Natural killer cell (primary cell): Measurements from ENCODE around the gene COL4A1. TPM values are rescaled to one million over a fixed set of nuclear protein-coding genes. Genes with fewer than 3 reads are reported as not detected.
A peak's percentile ranks its signal among the peaks of the same experiment; 100 is the strongest.

Experiments used
- ATAC-seq, 3 donors: fragments of 150-1000 bp in 2 of 3; fragments of 200-7000 bp in 1 of 3; cut with Tn5 transposase; 1 replicate in 1 of 3; 2 replicates in 2 of 3; pipeline ENCODE4 v1.10.0; 2021; ENCODE audit warnings: mild to moderate bottlenecking in 2 of 3, moderate library complexity in 2 of 3
- DNase-seq, 2 donors: peaks; one replicate each; pipeline versions ENCODE4 v3.0.0 to v3.0.0-alpha.2; 2013 to 2021; ENCODE audit warnings: mixed read lengths in 1 of 2
- H3K27ac ChIP-seq: one replicate; pipeline ENCODE4 v1.5.1; 2013; ENCODE audit warnings: mild to moderate bottlenecking, low read length
- H3K27me3 ChIP-seq: one replicate; pipeline ENCODE4 v1.6.1; 2013; ENCODE audit warnings: low read length; ENCODE audit not compliant: control insufficient read depth, insufficient read depth
- H3K36me3 ChIP-seq: one replicate; pipeline ENCODE4 v1.6.1; 2013; ENCODE audit warnings: low read length; ENCODE audit not compliant: control insufficient read depth, insufficient read depth
- H3K4me1 ChIP-seq: one replicate; pipeline ENCODE4 v1.6.1; 2013; ENCODE audit warnings: low read length; ENCODE audit not compliant: control insufficient read depth, insufficient read depth
- H3K4me3 ChIP-seq: one replicate; pipeline ENCODE4 v1.5.1; 2013; ENCODE audit warnings: low read length
- H3K9me3 ChIP-seq: one replicate; pipeline ENCODE4 v1.6.1; 2013; ENCODE audit warnings: low read length; ENCODE audit not compliant: control insufficient read depth, insufficient read depth
- H3K27ac Mint-ChIP-seq, 2 donors: one replicate each; pipeline ENCODE4 v1.8.0; 2022; ENCODE audit warnings: mild to moderate bottlenecking in 2 of 2, mixed read lengths in 2 of 2, moderate library complexity in 1 of 2
- H3K27me3 Mint-ChIP-seq, 2 donors: one replicate each; pipeline ENCODE4 v1.8.0; 2022; ENCODE audit warnings: low read depth in 2 of 2, mixed read lengths in 2 of 2
- H3K36me3 Mint-ChIP-seq: one replicate; pipeline ENCODE4 v1.8.0; 2022; ENCODE audit warnings: mixed read lengths
- H3K4me1 Mint-ChIP-seq, 2 donors: one replicate each; pipeline ENCODE4 v1.8.0; 2022; ENCODE audit warnings: mixed read lengths in 2 of 2
- H3K4me3 Mint-ChIP-seq: one replicate; pipeline ENCODE4 v1.8.0; 2022; ENCODE audit warnings: mild to moderate bottlenecking, moderate library complexity, mixed read lengths
- H3K9me3 Mint-ChIP-seq, 2 donors: one replicate each; pipeline ENCODE4 v1.8.0; 2022; ENCODE audit warnings: mixed read lengths in 2 of 2
- WGBS: methylation state at CpG from one replicate; pipeline ENCODE4 v1.1.7; 2013; ENCODE audit warnings: missing lambda C conversion rate; ENCODE audit not compliant: insufficient coverage; 5-methylcytosine and 5-hydroxymethylcytosine counted together
- intact Hi-C: fragments of 100-400 bp; cut with micrococcal nuclease; formaldehyde crosslinking; loops from one replicate; pipeline ENCODE4 v1.14.2; 2022
- total RNA-seq, 4 donors: library from RNA; stranded (reverse); fragments of 120-200 nt in 1 of 4; gene quantifications; one replicate each; pipeline versions ENCODE4 v1.2.3 to v1.2.4, GENCODE V29; 2013 to 2022
- TF ChIP-seq, protein P1 (sequence below): fragments of 200-600 bp; IDR thresholded peaks from one replicate; pipeline ENCODE4 v1.8.0; 2022; ENCODE audit warnings: antibody characterized with exemption

The COL4A1 gene
- total RNA-seq, 3 donors from 2014 or later (not counting 1 experiment from before 2014, with no cell fraction given), result not detected

DNA sequence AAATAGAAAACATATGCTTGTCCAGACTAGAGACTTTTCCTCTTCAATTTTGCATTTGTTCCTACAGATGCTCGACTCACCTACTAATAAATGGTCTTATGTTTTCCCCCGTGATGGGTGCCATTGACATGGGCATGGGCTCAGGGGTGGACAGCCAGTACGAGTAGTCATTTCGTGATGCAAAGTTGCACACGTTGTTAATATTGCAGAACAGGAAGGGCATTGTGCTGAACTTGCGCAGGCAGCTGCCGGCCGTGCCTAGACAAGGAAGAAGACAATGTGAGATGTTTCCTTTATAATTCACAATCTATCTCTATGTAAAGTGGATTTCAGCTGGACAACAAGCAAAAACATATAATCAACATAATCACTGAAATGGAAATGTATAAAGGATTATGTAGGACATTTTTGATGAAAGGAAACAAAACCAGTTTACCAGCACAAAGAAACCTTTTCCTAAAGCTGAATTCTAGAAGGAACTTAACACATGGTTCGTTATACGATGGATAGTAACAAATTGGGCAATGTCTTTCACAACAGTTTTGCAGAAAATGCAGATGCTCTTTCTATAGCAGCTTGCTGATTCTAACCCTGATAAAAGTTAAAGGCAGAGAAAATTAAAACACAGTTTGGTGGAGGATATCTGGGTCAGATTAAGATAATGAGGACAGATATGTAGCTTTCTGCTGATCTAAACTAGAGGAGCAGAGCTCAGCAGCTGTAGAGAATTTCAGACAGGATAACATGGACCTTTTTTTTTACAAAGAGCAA is 145.7 kb downstream of the COL4A1 start:
- Histone ChIP-seq H3K4me3 (no peak overlapping the region), H3K4me1 (no peaks in the 10 kb centered on the region), H3K27me3 (no peaks in the 10 kb centered on the region), H3K9me3 (no peaks in the 10 kb centered on the region), H3K27ac (peak overlapping the region; percentile 3), H3K36me3 (no peaks in the 10 kb centered on the region)
- TF ChIP-seq, protein P1, sequence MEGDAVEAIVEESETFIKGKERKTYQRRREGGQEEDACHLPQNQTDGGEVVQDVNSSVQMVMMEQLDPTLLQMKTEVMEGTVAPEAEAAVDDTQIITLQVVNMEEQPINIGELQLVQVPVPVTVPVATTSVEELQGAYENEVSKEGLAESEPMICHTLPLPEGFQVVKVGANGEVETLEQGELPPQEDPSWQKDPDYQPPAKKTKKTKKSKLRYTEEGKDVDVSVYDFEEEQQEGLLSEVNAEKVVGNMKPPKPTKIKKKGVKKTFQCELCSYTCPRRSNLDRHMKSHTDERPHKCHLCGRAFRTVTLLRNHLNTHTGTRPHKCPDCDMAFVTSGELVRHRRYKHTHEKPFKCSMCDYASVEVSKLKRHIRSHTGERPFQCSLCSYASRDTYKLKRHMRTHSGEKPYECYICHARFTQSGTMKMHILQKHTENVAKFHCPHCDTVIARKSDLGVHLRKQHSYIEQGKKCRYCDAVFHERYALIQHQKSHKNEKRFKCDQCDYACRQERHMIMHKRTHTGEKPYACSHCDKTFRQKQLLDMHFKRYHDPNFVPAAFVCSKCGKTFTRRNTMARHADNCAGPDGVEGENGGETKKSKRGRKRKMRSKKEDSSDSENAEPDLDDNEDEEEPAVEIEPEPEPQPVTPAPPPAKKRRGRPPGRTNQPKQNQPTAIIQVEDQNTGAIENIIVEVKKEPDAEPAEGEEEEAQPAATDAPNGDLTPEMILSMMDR, result no peak
- no peaks in the 10 kb centered on the region for H3K4me1 Mint-ChIP-seq
- WGBS, result 61% methylated on average over 7 of the region's 10 CpGs
- H3K27ac Mint-ChIP-seq, result no peak overlapping the region
- H3K36me3 Mint-ChIP-seq, result no peaks in the 10 kb centered on the region
- H3K9me3 Mint-ChIP-seq, result no peaks in the 10 kb centered on the region
- intact Hi-C loops, result no loop called here
- ATAC-seq, result peak in 1 of 3 donors; percentile 73
- DNase-seq, result no peak
- H3K27me3 Mint-ChIP-seq, result peaks cover 3 to 6% of the 10 kb centered on the region in 2 donors
- H3K4me3 Mint-ChIP-seq, result no peak overlapping the region

- Mint-ChIP-seq H3K9me3 (no peaks in the 10 kb centered on the region), H3K4me1 (no peaks in the 10 kb centered on the region), H3K4me3 (no peak overlapping the region), H3K27me3 (peaks cover 5 to 6% of the 10 kb centered on the region in 2 donors), H3K27ac (no peak overlapping the region), H3K36me3 (no peaks in the 10 kb centered on the region)
- Histone ChIP-seq H3K4me1 (no peaks in the 10 kb centered on the region), H3K27ac (no peak overlapping the region), H3K36me3 (no peaks in the 10 kb centered on the region), H3K27me3 (no peaks in the 10 kb centered on the region), H3K9me3 (no peaks in the 10 kb centered on the region), H3K4me3 (no peak overlapping the region)
- WGBS, result 58% methylated on average over 2 of the region's 2 CpGs
- TF ChIP-seq, protein P1, result no peak
- no peak for ATAC-seq
- intact Hi-C loops, result no loop called here
- DNase-seq, result no peak
Observed at GRCh38 chr13:110158226-110158625, 148.7 kb downstream of the COL4A1 start.

GRCh38 chr13:110157718-110158117 is 149.2 kb downstream of the COL4A1 start:
- H3K27me3 Mint-ChIP-seq, result peaks cover 5 to 6% of the 10 kb centered on the region in 2 donors
- no peaks in the 10 kb centered on the region for H3K9me3 Mint-ChIP-seq
- TF ChIP-seq, protein P1, result no peak
- H3K4me1 Mint-ChIP-seq, result no peaks in the 10 kb centered on the region
- no peaks in the 10 kb centered on the region for H3K4me1 ChIP-seq
- H3K4me3 Mint-ChIP-seq, result no peak overlapping the region
- ATAC-seq (no peak), DNase-seq (no peak)
- intact Hi-C loops, result no loop called here
- no peaks in the 10 kb centered on the region for H3K36me3 Mint-ChIP-seq
- no peaks in the 10 kb centered on the region for H3K27me3 ChIP-seq
- no peaks in the 10 kb centered on the region for H3K9me3 ChIP-seq
- H3K27ac ChIP-seq, result no peak overlapping the region
- H3K27ac Mint-ChIP-seq, result no peak overlapping the region
- H3K4me3 ChIP-seq, result no peak overlapping the region
- no peaks in the 10 kb centered on the region for H3K36me3 ChIP-seq
- 86% methylated on average over 1 of the region's 1 CpG for WGBS
